ENCODE data around the gene CHERP.

Gene CHERP

DNA sequence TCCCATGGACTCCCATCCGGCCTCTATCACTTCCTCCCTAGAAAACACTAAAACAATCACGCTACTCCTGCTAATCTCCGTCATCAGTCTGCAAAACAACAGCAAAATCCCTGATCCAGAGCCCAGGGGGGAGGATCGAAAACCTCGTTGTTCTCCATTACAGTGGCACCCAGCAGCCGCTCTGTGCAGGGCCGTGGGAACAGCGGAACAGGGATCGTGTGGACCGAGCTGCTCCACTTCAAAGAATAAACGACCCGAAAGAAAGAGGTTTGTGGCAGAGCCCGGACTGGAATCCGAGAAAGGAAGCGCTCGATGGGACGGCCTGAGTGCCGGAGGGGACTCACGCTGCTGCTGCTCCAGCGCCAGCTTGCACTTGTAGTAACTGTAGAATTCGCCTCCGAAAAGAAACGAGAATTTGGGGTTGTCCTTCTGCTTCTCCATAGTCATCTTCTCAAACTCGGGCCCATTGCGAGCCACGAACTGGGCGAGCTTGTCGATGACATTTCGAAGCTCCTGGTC, 652 bp downstream of the CHERP start:
- DNase-seq, result no peak

DNA sequence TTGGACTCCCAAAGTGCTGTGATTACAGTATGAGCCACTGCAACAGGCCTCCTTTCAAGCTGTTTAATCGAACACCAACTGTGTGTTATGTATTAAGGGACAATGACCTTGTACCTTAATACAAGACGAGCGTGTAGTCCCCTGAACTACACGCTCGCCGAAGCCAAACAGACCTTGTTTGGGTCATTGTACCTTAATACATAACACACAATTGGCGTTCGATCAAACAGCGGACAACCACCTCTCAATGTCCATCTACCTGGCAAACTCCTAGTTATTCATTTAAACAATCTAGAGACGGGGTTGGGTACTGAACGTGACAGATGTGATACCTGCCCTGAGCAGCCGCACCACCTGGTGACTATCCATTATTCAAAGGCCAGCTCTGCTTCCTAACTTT, 1.3 kb downstream of the CHERP start:
- no peak for DNase-seq

DNA sequence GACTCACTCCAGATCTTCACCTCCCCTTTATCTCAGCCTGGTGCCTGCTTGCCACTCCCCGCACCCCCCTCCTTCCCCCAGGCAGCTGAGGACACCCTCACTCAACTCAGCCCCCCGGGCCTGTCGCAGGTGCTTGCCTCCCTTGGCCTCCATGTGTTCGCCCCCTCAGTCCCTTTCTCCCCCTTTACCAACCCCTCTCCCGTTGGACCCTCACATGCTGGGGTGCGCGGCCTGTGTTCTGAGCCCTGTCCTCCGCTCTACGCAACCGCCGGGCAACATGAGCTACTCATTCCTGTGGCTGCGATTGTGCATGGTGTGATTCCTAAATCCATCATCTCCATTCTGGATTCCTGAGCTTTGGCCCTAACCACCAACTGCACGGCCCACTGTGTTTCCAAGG, 5.1 kb downstream of the CHERP start:
- no peak for DNase-seq

DNA sequence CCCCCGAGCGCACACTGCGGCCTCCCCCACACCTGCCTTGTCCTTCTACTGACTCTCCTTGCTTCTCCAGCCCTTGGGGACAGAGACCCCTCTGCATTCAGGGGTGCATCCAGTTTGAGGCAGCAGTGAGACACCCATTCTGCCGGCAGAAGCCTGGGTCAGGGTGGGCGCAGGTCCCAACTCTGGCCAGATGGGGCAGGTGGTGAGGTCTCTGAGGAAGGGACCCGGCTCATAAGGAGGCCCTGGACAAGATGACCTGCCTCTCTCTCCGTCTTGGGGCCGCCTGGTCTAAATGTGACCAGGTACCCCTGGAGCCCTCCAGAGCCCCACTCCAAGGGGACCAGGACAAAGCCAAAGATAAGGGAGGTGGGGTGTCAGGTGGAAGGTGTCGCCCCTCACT, 6.1 kb downstream of the CHERP start:
- DNase-seq, result no peak

DNA sequence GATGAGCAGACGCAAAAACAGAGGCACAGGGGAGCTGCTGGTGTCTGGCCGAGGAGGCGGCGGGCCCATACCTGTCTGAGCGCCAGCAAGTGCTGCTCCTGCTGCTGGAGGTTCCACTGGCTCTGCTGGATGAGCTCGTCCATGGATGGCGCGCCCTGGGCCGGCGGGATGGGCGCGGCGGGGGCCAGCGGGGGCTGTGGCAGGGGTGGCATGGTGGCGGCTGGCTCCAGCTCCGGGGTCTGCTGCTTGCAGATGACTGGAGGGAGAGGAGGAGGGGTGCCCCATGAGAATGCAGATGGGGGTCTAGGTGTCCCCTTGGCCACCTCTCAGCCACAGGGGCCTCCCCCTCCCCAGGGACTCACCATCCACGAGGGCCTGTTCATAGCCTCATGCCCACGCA, 6.9 kb downstream of the CHERP start:
- no peak for DNase-seq

DNA sequence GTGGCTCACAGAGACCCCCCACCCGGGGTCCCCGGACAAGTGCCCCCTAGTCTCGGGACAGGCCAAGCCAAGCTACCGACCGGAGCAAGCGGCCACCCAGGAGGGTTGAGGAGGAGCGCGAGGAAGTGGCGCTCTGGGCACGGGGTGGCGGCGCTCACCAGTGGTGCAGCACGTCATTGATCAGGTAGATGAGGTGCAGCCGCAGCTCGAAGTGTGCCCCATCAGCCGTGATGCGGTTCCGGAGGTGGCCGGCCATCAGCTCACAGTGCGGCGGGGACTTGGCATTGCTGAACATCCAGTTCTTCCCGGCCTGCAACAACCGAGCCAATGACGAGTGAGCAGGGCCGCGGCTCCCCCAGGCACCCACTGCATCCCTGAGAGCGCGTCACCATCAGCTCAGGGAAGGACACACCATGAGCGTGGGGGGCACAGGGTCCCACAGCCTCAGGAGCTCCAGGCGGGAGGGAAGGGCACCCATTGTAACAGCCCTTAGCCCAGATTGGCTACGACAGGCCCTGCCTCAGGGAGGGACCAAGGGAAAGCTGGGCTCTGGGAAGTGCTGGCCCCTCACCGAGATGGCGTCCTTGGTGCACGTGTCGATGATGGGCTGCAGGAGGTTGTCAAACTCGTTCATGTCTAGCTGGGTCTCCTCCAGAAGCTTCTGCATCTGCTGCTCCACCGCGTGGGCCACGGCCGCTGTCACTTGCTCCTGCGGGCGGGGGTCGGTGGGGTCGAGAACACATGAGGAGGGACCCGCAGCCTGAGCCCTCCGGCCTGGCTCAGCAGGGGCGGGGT, 9.6 kb downstream of the CHERP start:
- DNase-seq, result no peak

DNA sequence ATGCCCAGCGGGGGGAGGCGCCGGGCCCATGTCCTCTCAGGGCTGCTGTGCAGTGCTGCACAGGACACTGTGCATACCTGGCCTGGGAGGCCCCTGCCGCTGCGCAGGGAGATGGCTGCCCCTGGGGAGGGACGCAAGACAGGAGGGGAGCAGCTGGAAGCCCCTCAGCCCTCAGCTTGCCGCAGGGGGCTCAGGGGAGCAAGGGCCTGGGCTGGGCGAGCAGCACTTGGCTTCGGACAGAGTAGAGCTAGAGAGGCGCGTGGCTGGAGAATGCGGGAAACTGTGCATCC, 10.9 kb downstream of the CHERP start:
- DNase-seq, result no peak

DNA sequence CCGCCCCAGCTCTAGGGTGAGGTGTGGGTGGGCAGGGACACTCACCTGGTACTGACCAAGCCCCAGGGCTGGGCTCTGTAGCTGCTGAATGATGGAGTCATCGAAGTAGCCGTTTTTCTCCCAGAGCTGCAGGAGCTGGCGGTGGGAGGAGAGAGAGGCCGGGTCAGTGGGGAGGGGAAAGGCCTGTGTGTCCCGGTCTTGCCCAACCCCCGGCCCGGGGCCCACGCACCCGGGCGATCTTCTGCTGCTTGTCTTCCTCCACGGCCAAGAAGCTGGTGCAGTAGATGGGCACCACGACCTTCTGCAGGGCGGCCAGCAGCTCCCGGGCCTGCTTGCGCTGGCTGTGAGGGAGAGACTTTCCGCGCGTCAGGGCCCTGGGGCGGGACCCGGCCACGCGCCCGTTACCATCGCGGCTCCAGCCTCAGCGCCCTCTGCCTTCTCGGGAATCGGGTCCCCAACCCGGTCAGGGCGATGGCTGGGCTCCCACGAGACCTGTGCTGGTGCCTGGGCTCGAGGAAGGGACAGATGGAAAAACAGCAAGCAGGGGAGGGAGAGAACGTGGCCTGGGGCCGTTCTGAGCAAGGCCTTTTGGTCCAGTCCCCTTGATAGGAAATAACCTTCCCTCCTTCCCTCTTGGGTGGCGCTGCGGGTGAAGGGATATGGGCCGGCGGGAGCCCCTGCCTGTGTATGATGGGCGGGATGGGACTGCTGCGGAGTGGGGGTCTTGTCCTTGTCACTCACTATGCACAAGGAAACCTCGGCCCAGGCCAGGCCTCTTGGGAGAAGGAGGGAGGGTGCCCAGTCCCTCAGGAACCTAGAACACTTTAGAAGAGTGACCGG, 11.5 kb downstream of the CHERP start:
- no peak for DNase-seq

DNA sequence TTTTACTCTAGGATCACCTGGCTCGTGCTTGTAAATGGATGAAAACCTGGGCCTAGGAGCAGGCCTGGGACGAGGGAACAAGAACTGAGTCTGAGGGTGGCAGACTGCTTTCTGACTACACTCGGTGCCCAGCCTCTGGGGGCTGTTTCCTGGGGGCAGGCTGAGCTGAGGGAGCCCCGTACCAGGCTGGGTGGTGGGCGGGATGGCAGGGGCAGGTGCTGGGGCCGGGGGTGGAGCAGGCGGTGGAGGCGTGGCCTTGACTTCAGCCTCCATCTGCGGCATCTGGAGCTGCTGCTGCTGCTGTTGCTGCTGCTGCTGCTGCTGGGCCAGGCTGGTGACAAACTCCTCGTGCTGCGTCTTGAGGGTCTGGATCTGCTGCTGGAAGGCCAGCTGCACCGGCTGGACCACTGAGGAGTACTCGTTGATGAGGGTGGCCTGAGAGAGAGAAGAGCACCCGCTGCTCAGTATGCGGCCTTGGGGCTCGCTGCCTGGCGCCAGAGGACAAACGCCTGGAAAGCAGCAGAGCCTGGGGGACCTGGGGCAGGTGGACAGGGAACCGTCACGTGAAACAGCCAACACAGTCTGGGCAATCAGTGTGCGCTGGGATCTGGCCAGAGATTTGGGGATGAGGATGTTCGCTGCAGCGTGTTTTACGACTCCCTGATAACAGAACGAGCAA, 12.6 kb downstream of the CHERP start:
- no peak for DNase-seq

DNA sequence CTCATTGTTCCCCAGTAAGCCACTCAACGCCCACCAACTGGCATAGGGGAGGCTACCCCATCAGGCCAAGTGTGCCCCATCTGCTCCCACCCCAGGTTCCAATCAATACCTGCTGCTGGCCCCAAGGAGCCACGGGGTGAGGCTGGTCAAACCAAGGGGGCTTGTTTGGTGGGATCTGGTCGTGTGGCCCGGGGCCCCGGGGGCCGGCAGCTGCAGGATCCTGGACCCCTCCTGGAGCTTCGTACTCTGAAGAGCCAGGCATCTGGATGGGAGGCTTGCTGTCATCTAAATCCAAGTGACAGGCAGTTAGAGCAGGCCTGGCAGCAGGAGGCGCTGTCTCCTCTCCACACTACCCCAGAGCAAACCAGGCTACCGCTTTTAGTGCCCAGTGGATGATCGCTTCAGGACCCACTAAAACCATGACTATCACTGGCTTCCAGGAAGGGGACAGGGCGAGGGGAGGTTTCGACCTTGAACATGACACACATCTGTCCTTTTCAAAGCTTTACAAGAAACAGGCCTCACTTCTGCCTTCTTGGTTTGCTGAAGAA, 14.2 kb downstream of the CHERP start:
- peak; percentile 70 for DNase-seq

DNA sequence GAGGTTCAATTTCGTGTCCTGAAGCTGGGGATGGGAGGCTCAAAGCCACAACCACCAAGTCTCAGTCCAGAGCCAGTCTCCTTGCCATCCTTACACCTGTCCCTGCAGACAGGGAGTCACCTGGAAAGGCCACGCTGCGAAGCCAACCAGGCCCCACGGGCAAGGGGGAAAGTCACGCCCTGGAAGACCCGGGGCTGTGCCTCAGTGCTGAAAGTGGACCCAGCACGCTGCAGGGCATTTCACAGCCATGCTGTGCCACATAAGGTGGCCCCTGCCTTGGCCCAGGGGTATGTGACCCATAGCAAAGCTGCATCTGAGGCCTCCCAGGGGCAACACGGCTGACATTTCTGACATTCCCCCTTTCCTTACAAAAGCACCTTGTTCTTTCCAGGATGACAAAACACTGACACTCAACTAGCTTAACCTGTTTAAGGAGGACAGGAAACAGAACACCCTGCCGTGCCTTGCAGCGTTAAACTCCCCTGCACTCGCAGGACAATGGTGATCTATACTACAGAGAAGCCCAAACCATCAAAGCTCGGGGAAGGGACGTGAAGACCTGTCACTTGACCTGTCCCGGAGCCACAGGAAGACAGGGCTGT, 14.8 kb downstream of the CHERP start:
- peak; percentile 84 for DNase-seq

DNA sequence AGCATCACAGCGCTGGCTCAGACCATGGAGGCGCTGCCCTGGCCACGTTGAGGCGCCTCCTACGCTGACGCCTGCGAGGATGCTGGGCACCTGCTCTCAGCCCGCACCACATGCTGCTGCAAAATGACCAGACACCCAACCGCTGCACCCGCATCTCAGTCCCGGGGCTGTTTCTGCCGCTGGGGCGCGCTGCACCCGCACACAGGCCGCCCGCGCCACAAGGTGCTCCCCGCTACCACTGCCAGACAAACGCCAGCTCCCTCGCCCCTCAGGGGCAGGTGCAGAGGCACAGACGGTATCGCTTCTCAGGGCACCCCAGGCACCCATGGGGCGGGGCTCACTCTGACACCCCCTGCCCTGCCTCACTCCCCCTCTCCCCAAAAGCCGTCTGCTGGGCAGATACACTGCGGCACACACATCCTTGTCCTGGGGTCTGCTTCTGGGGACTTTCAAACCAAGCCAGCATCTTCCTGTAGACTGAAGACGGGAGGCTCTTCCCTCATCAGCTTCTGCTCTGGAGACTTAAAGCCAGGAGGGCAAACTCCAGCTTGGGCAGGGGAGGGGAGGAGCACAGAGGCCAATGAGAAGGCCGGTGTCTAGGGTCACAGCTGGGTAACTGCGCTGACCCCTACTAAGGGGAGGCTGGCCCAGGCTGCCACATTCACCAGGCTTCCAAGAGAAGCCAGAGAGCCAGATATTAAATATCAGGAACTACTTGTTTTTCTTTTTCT, 16.3 kb downstream of the CHERP start:
- no peak for DNase-seq

DNA sequence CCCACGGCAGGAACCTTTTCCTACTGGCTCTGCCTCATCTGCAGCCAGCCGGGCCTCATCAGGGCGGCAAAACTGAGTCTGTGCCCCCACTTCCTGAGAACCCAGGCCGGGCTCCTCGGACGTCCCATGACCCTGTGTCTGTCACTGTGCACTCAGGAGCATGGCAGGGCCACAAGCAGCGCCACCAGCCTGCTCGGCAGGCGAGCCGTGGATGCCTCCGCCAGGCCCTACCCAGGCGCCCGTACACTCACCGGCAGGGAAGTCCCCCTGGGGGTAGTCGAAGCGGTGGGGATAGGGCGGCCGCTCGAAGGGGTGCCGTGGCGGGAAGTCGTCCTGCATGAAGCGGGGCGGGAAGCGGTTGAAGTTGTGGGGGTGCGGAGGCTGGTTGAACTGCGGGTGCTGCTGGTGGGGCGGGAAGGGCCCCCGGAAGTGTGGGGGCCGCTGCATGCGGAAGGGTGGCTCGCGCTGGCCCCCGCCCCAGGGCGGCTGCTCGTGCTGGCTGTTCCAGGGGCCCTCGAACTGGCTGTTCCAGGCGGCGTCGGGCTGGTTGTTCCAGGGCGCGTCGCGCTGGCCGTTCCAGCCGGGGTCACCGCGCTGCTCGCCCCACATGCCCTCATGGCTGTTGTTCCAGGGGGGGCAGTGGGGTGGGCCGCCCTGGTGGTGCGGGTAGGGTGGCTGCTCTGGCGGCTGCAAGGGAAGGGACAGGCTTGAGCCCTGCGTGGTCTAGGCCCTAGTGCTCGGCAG, 17.1 kb downstream of the CHERP start:
- no peak for DNase-seq

DNA sequence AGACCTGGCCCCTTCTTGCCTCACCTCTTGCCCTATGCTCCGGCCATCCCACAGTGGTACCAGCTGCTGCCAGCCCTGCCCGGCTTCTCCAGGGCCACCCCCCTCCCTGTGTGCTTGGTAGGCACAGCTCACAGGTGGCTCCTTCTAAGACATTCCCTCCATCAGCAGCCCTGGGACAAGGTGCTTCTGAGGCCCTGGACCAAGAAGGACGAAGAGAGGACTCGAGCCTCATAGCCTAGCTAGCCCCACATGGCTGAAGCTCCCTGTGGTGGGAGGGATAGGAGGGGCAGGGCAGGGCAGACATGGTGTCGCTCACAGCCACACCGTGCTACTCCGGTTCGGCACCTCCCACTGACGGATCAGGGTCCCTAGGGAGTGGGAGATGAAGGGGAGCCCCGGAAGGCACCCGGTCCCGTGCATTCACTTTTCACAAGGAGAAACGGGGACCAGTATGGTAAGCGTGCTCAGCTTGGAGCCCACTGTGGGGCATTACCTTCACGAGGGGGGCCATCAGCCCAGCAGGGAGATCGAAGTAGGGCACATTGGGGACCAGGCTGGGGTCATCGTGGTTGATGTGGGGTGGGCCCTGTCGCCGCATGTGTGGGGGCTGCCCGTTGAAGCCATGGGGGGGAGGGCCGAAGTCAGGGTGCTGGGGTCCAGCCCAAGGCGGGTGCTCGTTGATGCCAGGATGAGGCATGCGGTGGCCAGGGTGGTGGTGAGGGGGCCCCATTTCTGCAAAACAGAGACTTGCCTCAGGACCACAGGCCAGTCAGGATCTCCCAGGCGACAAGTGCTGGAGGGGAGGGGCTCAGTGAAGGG, 19.5 kb downstream of the CHERP start:
- no peak for DNase-seq

DNA sequence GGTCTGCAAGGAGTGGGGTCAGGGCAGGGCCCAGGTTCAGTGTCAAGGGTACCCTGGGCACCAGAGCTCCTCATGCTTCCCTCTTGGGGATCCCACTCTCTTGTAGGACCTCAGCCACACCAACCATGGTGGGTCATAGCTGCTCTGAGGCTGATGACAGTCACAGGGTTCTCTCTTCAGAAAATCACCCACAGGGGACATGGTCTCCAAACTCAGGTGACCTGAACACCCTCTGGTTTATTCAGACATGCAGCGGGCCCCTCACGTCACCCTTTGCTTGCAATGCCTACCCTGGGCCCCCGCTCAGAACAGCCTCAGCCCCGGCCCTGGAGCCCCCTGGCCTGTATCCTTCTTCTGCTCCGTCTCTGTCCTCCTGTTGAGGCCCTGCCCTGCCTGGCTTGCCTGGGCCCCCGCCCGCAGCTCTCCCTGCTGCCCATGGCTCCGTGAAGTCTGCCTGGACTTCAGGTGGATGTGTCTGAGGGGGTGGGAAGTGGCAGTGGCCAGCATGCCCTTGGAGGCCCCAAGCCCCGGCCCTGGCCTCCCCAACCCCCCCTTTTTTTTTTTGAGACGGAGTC, 20.4 kb downstream of the CHERP start:
- no peak for DNase-seq

DNA sequence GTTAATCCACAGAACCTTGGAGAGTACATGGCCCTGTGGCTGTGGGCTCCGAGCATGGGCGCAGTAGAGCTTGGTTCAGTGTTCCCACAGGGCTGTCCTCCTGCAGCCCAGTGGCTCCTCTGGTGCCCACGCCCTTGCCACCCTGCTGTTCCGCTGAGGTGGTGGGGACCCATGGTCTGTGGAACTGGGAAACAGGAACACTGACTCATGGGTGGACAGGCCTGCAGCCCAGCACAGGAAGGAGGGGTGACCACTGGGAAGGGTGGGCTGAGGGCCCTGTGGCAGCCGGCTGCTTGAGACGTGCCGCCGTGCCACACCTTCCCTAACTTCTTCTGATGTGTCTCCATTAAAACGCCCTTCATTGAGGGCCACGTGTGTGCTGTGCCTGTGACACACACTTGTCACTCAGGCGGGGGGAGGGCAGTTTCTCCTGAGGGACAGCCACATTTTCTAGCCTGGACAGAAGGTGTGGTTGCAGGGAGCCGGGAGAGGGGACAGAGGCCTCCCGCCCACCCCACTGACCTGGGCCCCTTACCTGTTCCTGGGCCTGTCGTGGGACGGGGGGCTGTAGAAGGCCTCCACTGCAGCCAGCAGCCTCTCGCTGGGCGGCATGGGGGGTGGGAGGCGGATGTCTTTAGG, 21.1 kb downstream of the CHERP start:
- DNase-seq, result no peak

DNA sequence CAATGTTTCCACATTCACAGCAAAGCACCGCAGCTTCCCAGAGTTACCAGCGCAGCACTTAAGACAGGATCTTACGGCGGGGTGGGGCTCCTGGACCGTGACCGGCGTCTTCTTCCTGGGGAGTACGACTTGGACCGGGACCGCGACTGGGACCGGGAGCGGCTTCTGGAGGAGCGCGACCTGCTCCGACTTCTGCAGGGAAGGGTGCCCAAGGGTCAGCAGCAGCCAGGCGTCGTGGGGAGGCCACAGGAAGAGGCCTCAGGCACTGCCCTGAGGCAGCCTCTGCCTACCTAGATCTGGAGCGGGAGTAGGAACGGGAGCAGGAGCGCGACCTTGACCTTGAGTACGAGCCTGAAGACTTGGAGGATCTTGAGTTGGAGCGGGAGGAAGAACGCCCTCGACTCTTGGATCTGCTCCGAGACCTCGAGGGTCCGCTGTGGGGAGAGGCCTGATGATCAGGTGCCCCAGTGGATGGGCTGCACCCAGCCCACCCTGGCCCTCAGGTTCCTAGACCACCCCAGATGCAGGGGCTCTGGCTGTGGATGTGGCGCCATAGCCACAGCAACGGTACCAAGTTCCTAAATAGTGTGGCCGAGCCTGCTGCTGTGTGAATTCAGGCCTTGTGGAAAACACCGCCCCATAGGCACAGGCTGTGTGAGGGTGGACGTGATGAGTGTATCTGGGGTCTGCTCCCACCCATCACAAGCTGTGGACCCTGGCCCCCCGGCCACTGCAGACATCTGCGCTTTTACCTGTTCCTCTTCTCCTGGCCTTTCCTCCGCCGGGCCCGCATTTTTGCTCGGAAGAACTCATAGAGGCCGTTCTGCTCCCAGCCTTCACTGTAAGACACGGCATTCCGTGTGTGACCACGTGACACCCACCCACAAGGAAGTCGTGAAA, 21.9 kb downstream of the CHERP start:
- no peak for DNase-seq

DNA sequence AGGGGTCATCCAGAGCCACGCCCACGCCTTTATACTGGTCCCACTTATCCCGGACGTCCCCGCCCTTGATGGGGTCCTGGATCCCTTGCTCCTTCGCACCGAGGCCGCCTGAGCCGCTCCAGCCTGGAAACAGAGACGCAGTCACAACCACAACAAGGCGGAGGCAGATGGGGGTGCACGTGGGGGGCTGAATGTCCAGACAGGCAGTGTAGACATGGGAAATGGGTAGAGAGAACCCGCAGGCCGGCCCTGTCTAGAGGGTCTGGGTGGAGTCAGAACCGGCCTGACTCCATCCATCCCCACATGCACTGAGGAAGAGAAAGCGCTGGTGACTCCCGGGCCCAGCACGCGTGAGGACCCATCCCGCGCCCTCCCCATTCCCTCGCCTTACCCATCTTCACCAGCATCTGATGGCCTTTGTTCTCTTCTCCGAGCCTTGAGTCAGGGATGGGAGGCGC, 23.0 kb downstream of the CHERP start:
- DNase-seq, result no peak

Measured in islet precursor cell (in vitro differentiated cells).